GM18520 (cell line): ENCODE data around the gene CBX5.
"Not testable (repeated sequence)": the region's sequence is repeated elsewhere in the genome, so short reads cannot be mapped to it uniquely, and the experiment has no call there.

Experiments used
- ATAC-seq: cut with Tn5 transposase; IDR thresholded peaks from one replicate; pipeline ENCODE4 v1.9.1; 2021; ENCODE audit not compliant: unreplicated experiment

CBX5 gene

GRCh38 chr12:54229624-54230212 lies 50.2 kb downstream of the CBX5 start:
- ATAC-seq, result no peak

- ATAC-seq, result no peak
Observed at GRCh38 chr12:54228471-54228870, 51.5 kb downstream of the CBX5 start.

GRCh38 chr12:54227927-54228326 lies 52.0 kb downstream of the CBX5 start:
- ATAC-seq, result not testable (repeated sequence)

- ATAC-seq, result no peak
Observed at GRCh38 chr12:54227376-54227775, 52.5 kb downstream of the CBX5 start.

- ATAC-seq, result no peak
Observed at GRCh38 chr12:54225666-54226065, 54.3 kb downstream of the CBX5 start.

- ATAC-seq, result no peak
Observed at GRCh38 chr12:54222609-54223008, 57.3 kb downstream of the CBX5 start.

- no peak for ATAC-seq
Observed at GRCh38 chr12:54221402-54221984, 58.4 kb downstream of the CBX5 start.

GRCh38 chr12:54220567-54220966 lies 59.4 kb downstream of the CBX5 start:
- no peak for ATAC-seq

- no peak for ATAC-seq
Observed at GRCh38 chr12:54220092-54220557, 59.8 kb downstream of the CBX5 start.

GRCh38 chr12:54217774-54218241 lies 62.1 kb downstream of the CBX5 start:
- ATAC-seq, result peak; percentile 45

GRCh38 chr12:54216797-54217661 lies 62.9 kb downstream of the CBX5 start:
- ATAC-seq, result no peak

- ATAC-seq, result no peak
Observed at GRCh38 chr12:54215989-54216796, 63.7 kb downstream of the CBX5 start.

- ATAC-seq, result peak; percentile 59
Observed at GRCh38 chr12:54214553-54215406, 65.1 kb downstream of the CBX5 start.

- no peak for ATAC-seq
Observed at GRCh38 chr12:54213079-54213478, 66.8 kb downstream of the CBX5 start.

- no peak for ATAC-seq
Observed at GRCh38 chr12:54211920-54212319, 68.0 kb downstream of the CBX5 start.

GRCh38 chr12:54210400-54210790 lies 69.5 kb downstream of the CBX5 start:
- no peak for ATAC-seq

GRCh38 chr12:54208591-54208990 lies 71.3 kb downstream of the CBX5 start:
- no peak for ATAC-seq

- no peak for ATAC-seq
Observed at GRCh38 chr12:54207539-54208294, 72.2 kb downstream of the CBX5 start.

GRCh38 chr12:54206791-54207190 lies 73.1 kb downstream of the CBX5 start:
- ATAC-seq, result no peak
